GM12878 (cell line): ENCODE data around the gene RAP1GDS1. TPM values are rescaled to one million over a fixed set of nuclear protein-coding genes. Genes with fewer than 3 reads are reported as not detected.
A peak's percentile ranks its signal among the peaks of the same experiment; 100 is the strongest.

Experiments used
- ATAC-seq: fragments of 200-7000 bp; cut with Tn5 transposase; 3 replicates; pipeline ENCODE4 v1.9.1; 2020; ENCODE audit warnings: mild to moderate bottlenecking, moderate library complexity
- BruUV-seq: library from RNA; stranded (reverse); fragments of 400-500 nt; replicated peaks from 2 replicates; lab custom pipeline; 2021; lab: Mats Ljungman, UMichigan
- CTCF ChIA-PET: fragments of 300-600 bp; sonication (Branson Sonifier 250); formaldehyde crosslinking; extraction: SDS; loops from one replicate; lab custom pipeline; 2021; ENCODE audit warnings: inconsistent platforms; lab: Yijun Ruan, JAX
- POLR2A ChIA-PET: fragments of 350-600 bp; formaldehyde crosslinking; extraction: SDS; loops from one replicate; lab custom pipeline; 2021; ENCODE audit warnings: inconsistent platforms; lab: Charles Lee
- RAD21 ChIA-PET: fragments of 300-600 bp; sonication (Branson Sonifier 250); formaldehyde crosslinking; loops from one replicate; lab custom pipeline; 2023; ENCODE audit warnings: antibody characterized with exemption; ENCODE audit not compliant: unreplicated experiment; lab: Charles Lee
- SMC1A ChIA-PET: fragments of 300-600 bp; sonication (Branson Sonifier 250); formaldehyde crosslinking; loops from one replicate; lab custom pipeline; 2023; ENCODE audit not compliant: unreplicated experiment, uncharacterized antibody; lab: Charles Lee
- DNase-seq: peaks from one replicate; pipeline ENCODE4 v3.0.0-alpha.2; 2011; ENCODE audit warnings: low read depth, low spot score
- FAIRE-seq: peaks from 3 replicates; lab custom pipeline; 2011; peaks lifted over from hg19 to GRCh38; lab: Jason Lieb, UNC
- H2AFZ ChIP-seq: 2 replicates; pipeline ENCODE4 v1.6.0; 2011; ENCODE audit warnings: low read depth, low read length, control low read depth; ENCODE audit not compliant: control insufficient read depth
- H3K27ac ChIP-seq: 2 replicates; pipeline ENCODE4 v1.5.1; 2011; ENCODE audit warnings: control low read depth; ENCODE audit not compliant: control insufficient read depth, insufficient read depth
- H3K27me3 ChIP-seq, 2 experiments: replicated peaks in 1 of 2; 2 replicates each; pipeline versions ENCODE4 v1.6.0 to v1.6.1; 2011; ENCODE audit warnings: low read length in 1 of 2; ENCODE audit not compliant: control insufficient read depth in 2 of 2, insufficient read depth in 2 of 2
- H3K36me3 ChIP-seq, 2 experiments: 2 replicates each; pipeline ENCODE4 v1.5.1; 2011; ENCODE audit warnings: low read length in 1 of 2; ENCODE audit not compliant: control insufficient read depth in 2 of 2, insufficient read depth in 2 of 2
- H3K4me1 ChIP-seq: 2 replicates; pipeline ENCODE4 v1.6.1; 2011; ENCODE audit warnings: mild to moderate bottlenecking, low read length, moderate library complexity, mixed read lengths; ENCODE audit not compliant: control insufficient read depth, insufficient read depth
- H3K4me2 ChIP-seq: 2 replicates; pipeline ENCODE4 v1.6.0; 2011; ENCODE audit warnings: control low read depth; ENCODE audit not compliant: control insufficient read depth, insufficient read depth
- H3K4me3 ChIP-seq: fragments of 200-600 bp; sonication (generic); 2 replicates; pipeline ENCODE4 v1.5.1; 2016
- H3K79me2 ChIP-seq: 2 replicates; pipeline ENCODE4 v1.6.0; 2011; ENCODE audit warnings: low read length; ENCODE audit not compliant: control insufficient read depth, insufficient read depth
- H3K9ac ChIP-seq: 2 replicates; pipeline ENCODE4 v1.8.0; 2011; ENCODE audit warnings: low read length, control low read depth, mixed read lengths; ENCODE audit not compliant: control insufficient read depth, insufficient read depth
- H3K9me3 ChIP-seq: replicated peaks from 3 replicates; pipeline ENCODE4 v1.5.1; 2011; ENCODE audit warnings: mild to moderate bottlenecking, low read length; ENCODE audit not compliant: control insufficient read depth, insufficient read depth
- H4K20me1 ChIP-seq: 2 replicates; pipeline ENCODE4 v1.6.0; 2011; ENCODE audit not compliant: control insufficient read depth, insufficient read depth
- ATF7 ChIP-seq: fragments of 450-650 bp; IDR thresholded peaks from 2 replicates; pipeline ENCODE4 v1.6.1; 2016; ENCODE audit warnings: low read depth, mild to moderate bottlenecking
- in situ Hi-C: fragments of 300-500 bp; cut with MboI; formaldehyde crosslinking; loops from 9 replicates; pipeline ENCODE4 v1.14.3; 2018; ENCODE audit warnings: mixed read lengths
- intact Hi-C: fragments of 100-400 bp; cut with micrococcal nuclease; formaldehyde crosslinking; loops from one replicate; pipeline ENCODE4 v1.14.2; 2022; ENCODE audit not compliant: unreplicated experiment
- polyA plus RNA-seq, 11 experiments: library from polyadenylated mRNA; depleted of rRNA in 4 of 11; unstranded in 6 of 11; stranded (reverse) in 5 of 11; fragments of >200 nt; fragmentation: Nextera tagmentation in 4 of 11; fragmentation: Illumina TruSeq in 1 of 11; extraction: Ambion mirVana in 4 of 11; extraction: Trizol in 1 of 11; gene quantifications; 1 replicate in 1 of 11; 2 replicates in 10 of 11; pipeline versions ENCODE4 v1.2.1 to v1.2.3, GENCODE V29; 2011 to 2016; ENCODE audit warnings: inconsistent platforms in 2 of 11, missing spikeins in 2 of 11, low read depth in 1 of 11
- total RNA-seq, 4 experiments: library from RNA; depleted of rRNA in 3 of 4; stranded (reverse); fragments of >200 nt in 3 of 4; fragmentation: Illumina TruSeq in 1 of 4; extraction: Trizol in 1 of 4; gene quantifications; 2 replicates each; pipeline versions ENCODE4 v1.2.1 to v1.2.3, GENCODE V29; 2013 to 2021
- TF ChIP-seq, protein P1 (sequence below): fragments of 450-650 bp; IDR thresholded peaks from 2 replicates; pipeline ENCODE4 v1.6.1; 2017; ENCODE audit warnings: antibody characterized with exemption, mild to moderate bottlenecking, moderate library complexity

RAP1GDS1 gene
- total and polyA plus RNA-seq, 10 of the 15 experiments (the other 5 are each of a cell fraction or from before 2014, with no cell fraction given) = 12.0 to 30.5 (median 20.7) TPM

DNA sequence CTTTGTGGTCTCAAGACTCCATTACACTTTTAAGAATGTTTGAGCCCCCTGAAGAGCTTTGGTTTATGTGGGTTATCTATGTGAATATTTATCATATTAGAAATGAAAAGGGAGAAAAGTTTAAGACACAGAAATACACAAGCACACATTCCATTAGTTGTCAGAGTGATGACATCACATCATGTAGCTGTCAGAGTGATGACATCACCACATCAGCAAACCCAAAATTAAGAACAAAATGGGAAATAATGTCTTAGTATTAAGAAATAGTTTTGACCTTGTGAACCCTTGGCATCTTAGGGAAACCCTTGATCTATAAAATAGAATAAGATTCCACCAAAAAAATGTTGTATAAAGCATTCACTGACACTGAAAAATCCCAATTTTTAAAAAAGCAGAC lies 201.3 kb downstream of the RAP1GDS1 start:
- Histone ChIP-seq H3K9me3 (no peaks in the 10 kb centered on the region; the same call in 2 of the 3 replicates), H3K9ac (no peak overlapping the region), H2AFZ (no peak overlapping the region), H3K27me3 (no peaks in the 10 kb centered on the region), H3K4me3 (no peak overlapping the region), H3K4me1 (no peaks in the 10 kb centered on the region), H3K4me2 (no peak overlapping the region), H3K36me3 (no peaks in the 10 kb centered on the region), H3K27ac (no peak overlapping the region), H3K79me2 (no peaks in the 10 kb centered on the region), H4K20me1 (no peaks in the 10 kb centered on the region)
- ChIA-PET CTCF (no interaction called here), RAD21 (no interaction called here), SMC1A (no interaction called here), POLR2A (no interaction called here)
- DNase-seq = no peak
- FAIRE-seq = no peak
- BruUV-seq = no TSS peak
- no peak for ATAC-seq
- in situ Hi-C loops = loop anchor here (25.0 kb wide), 1 partner anchor 950 kb away; no protein-coding TSS in a partner anchor
- intact Hi-C loops = no loop called here
- TF ChIP-seq, protein P1, sequence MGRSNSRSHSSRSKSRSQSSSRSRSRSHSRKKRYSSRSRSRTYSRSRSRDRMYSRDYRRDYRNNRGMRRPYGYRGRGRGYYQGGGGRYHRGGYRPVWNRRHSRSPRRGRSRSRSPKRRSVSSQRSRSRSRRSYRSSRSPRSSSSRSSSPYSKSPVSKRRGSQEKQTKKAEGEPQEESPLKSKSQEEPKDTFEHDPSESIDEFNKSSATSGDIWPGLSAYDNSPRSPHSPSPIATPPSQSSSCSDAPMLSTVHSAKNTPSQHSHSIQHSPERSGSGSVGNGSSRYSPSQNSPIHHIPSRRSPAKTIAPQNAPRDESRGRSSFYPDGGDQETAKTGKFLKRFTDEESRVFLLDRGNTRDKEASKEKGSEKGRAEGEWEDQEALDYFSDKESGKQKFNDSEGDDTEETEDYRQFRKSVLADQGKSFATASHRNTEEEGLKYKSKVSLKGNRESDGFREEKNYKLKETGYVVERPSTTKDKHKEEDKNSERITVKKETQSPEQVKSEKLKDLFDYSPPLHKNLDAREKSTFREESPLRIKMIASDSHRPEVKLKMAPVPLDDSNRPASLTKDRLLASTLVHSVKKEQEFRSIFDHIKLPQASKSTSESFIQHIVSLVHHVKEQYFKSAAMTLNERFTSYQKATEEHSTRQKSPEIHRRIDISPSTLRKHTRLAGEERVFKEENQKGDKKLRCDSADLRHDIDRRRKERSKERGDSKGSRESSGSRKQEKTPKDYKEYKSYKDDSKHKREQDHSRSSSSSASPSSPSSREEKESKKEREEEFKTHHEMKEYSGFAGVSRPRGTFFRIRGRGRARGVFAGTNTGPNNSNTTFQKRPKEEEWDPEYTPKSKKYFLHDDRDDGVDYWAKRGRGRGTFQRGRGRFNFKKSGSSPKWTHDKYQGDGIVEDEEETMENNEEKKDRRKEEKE = no peak
- TF ChIP-seq ATF7 = peak; percentile 26; the same call in 1 of the 2 replicates
